Stimulated activated CD4-positive, alpha-beta T cell treated with anti-CD3 and anti-CD28 coated beads, Interleukin-1b, Interleukin-23, amount 100 ng/mL, for 48 hours (primary cell): ENCODE data around the gene POT1.

Experiments
- DNase-seq: peaks from one replicate; pipeline ENCODE4 v3.0.0-alpha.2; 2020

Gene POT1

GRCh38 chr7:124909808-124910207, 19.8 kb downstream of the POT1 start:
- no peak for DNase-seq

- DNase-seq = no peak
These were observed 21.4 kb downstream of the POT1 start for GRCh38 chr7:124908259-124908658.

DNA sequence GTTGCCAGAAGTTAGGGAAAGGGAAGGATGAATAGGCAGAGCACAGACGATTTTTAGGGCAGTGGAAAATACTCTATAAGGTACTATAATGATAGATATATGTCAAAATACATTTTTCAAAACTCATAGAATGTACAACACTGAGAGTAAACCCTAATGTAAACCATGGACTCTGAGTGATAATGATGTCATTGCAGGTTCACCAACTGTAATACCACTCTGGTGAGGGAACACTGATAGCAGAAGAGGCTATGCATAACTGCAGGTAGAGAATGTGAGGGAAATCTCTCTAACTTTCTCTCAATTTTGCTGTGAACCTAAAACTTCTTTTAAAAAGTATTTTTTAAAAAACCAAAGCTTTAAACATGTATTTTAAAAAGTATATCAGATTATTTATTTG, 22.1 kb downstream of the POT1 start:
- DNase-seq = no peak

DNA sequence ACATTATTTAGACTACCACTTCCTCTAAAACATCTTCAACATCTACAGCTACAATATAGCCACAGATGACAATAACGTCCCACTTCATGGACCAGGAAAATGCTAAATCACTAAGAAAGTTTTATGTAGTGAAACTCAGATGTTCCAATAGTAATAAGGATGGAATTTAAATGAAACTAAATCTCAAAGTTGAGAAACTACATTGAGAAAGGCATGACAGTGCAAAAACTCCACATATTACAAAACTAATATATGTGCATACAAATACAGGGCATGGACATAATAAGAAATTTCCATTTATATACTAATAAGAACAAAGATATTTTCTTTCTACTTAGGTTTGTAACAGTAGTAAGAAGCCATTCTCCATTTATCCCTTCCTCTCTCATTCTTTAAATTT, 31.1 kb downstream of the POT1 start:
- no peak for DNase-seq

DNA sequence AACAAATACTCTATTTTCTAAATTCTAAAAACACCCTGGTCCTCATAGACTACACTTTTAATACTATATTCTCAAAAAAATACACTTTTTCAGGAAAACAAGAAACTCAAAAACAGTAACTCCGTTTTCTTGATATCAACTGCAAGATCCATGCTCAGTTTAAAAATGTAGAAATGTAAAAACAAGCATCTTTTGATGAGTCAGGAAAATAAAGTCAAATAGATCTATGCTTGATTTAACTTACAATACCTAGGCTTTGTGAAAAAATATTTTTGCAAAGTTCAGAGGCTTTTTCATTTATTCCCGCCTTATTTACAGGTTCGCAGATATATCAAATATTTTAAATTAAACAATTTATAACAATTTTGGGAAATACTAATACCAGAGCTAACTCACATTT, 33.6 kb downstream of the POT1 start:
- no peak for DNase-seq

GRCh38 chr7:124893140-124893827, 36.3 kb downstream of the POT1 start:
- DNase-seq = no peak

DNA sequence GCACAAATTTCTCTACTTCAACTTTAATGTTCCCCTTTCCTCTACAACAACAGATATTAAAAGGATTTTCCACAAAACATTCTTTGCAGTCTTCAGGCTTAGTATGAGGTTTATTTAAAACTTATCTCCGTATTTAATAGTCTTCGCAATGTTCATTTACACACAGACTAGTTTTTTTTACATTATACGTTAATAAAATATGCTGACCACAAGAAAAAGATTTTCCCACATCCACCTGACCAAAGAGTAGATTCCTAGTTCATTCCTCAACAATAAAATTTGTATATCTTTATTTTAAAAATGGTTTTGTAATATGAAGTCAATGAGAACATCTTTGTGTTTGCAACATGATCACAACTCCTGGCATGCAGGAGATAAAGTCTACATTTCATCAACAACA, 42.4 kb downstream of the POT1 start:
- DNase-seq = no peak

GRCh38 chr7:124881981-124882380, 47.6 kb downstream of the POT1 start:
- DNase-seq = no peak

DNA sequence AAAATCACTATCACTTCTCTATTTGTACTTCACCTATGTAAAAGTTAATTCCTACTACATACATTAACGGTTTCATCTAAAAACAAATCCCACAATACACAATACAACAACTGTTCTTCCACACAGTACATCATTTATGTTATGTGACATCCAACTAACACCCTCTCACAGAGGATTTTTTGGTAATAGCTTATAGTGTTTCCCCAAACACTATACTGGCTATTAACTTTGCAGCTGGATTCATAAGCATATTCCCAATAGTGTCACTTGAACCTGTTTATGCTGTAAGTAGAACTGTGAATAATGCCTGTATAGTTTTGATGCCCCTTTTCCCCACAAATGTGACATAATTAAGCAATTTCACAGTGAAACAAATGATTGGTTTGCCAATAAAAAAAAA, 49.9 kb downstream of the POT1 start:
- no peak for DNase-seq

GRCh38 chr7:124879103-124879502, 50.5 kb downstream of the POT1 start:
- no peak for DNase-seq

DNA sequence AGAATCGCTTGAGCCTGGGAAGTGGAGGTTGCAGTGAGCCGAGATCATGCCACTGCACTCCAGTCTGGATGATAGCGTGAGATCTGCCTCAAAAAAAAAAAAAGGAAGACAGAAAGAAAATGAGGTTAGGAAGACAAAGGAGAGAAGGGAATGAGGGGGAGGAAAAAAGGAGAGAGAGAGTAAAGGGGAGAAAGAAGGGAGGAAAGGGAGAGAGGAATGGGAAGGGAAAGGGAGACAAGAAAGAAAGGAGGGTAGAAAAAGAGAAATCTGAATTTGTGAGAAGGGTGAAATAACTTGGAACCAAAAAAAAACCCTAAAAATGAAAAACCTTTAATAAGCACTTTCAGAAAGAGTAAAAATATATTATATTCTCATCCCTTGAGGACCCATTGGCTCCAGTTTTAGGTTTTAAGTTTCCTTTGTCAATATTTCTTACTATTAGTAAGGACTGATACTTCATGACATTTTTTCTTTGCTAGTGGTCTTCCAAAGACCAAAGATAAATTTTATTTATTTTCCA, 54.9 kb downstream of the POT1 start:
- DNase-seq = no peak

- DNase-seq = no peak
These were observed 71.9 kb downstream of the POT1 start for GRCh38 chr7:124857672-124858235.

DNA sequence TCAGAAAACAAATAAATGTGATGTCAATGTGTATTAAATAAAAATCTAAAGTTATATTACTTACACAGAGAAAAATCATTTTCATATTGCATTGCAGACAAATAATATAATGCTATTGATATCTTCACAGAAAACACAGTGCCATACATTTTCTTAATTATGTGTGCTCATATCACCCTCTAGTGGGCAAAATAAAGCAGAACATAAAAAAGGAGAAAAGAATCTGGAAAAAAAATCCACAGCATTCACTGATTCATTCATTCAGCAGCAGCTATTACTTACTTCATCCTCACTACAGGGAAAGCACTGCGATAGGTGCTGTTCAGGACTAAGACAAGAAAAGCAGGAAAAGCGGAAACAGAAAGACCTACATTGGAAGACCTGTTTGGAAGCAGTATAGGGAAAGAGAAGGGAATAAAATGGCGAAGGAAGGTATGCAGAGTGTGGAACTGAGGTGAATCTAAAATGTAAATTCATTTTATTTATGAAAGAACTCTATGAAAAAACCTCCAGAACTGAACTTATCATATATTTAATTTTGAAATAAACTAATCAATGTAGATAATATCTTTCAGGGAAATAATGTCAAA, 73.2 kb downstream of the POT1 start:
- DNase-seq = no peak

DNA sequence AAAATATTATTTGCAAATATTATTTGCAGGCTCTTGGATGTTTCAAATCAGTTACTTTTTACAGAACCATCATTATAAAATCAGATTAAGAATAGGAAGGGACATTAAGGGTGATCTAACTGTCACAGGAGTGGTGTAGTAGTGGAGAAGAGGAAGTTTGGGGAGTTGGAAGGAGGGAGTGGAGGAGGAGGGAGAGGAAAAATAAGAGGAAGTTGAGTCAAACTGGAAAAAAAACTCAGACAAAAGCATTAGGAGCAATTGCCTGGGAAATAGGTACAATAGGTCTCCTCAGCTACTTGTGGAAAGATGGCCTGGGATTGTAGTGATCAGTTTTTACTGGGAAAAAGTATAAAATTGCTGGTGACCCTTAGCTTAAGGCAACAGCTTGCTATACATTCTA, 86.3 kb downstream of the POT1 start:
- no peak for DNase-seq

- no peak for DNase-seq
These were observed 89.2 kb downstream of the POT1 start for GRCh38 chr7:124840435-124840834.

DNA sequence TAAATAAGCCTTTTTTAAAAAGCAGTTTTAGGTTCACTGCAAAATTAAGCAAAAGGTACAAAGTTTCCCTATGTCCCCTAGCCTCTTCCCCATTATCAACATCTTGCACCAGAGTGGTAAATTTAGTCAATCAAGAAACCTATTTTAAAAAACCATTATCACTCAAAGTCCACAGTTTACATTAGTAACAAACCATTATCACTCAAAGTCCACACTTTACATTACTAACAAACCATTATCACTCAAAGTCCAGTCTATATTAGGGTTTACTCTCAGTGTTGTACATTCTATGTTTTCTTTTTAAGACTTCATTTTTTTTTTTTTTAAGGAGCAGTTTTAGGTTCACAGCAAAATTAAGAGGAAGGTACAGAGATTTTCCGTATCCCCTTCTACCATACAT, 89.9 kb downstream of the POT1 start:
- DNase-seq = no peak

DNA sequence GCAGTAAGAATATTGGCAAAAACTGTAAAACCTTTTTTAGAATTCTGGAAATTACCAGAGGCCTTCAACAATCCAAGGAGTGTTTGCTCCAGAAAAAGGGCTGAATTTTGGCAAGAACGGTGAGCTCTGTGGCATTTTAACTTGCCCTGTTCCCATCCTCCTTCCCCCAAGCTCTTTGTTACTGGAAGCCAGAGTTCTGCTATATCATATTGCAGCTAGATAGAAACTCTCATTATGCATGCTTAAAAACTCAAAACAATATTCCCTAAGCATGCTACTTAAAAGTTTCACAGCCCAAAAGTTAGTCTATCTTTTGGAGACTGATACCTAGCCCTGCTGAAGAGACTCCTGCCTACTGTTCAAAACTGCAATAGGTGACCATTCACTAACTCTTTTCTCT, 93.5 kb downstream of the POT1 start:
- no peak for DNase-seq

DNA sequence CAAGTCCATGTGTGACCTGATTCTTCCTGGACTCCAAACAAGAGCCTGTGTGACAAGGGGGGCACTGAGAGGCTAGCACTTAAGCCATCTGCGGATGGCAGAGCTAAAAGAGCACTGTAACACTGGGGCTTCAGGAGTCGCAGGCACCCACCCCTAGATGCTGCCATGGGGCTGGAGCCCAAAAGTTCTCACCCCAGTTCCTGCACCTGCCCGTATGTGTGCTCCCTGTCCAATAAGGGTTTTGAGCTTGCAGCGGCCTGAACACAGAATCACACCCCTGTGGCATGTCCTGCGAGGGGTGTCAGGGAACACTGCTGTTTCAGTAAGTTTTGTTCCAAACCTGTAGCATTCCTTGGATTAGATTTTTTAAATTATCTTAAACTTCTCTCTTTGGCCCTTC, 110.8 kb downstream of the POT1 start:
- no peak for DNase-seq

- no peak for DNase-seq
These were observed 115.4 kb downstream of the POT1 start for GRCh38 chr7:124813994-124814798.

DNA sequence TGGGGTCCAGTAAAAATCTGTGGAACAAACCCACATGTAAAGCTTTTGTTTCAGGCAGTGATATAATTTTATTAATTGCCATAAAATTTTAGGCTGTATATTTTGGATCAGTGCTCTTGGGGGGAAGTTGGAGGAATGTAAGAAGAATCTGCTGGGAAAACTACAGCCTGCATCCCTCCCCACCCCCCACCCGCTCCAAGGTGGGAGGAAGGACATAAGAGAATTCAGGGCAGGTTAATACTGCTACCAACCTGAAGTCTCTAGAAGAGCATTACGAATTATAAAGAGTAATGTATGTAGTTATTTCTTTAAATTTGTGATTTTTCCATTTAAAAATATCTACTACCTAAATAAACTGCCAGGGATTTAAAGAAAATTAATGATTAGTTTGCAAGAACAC, 116.9 kb downstream of the POT1 start:
- DNase-seq = no peak

- no peak for DNase-seq
These were observed 118.3 kb downstream of the POT1 start for GRCh38 chr7:124811341-124811740.

- DNase-seq = no peak
These were observed 119.0 kb downstream of the POT1 start for GRCh38 chr7:124810605-124811004.

DNA sequence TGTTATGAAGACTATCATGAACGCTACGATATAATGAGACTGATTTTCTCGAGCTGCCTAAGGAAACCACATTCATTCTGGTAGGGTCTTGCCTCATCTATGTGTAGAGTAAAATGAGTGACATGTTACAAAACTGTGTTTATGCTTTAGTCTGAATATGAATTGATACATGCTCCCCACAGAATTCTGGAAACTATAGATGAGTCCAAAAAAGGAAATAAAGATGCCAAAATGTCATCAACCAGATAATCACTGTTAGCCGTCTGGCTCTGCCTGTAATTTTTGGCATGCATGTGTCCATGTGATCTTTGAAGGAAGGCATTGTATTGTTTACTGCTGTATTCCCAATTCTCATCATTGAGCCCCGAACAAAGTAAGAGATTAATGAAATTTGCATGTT, 121.4 kb downstream of the POT1 start:
- no peak for DNase-seq
